GM12873 (cell line): Measurements from ENCODE around the gene LMBRD2.

ENCODE experiments used
- TF ChIP-seq, protein P1 (sequence below): IDR thresholded peaks from 2 replicates; pipeline ENCODE4 v1.5.1; 2012; ENCODE audit warnings: low read depth, mild to moderate bottlenecking, moderate library complexity, low read length, control low read depth; ENCODE audit not compliant: insufficient read depth; ENCODE audit errors: missing control alignments

The LMBRD2 gene

GRCh38 chr5:36128795-36129194 lies 22.9 kb downstream of the LMBRD2 start:
- TF ChIP-seq, protein P1, sequence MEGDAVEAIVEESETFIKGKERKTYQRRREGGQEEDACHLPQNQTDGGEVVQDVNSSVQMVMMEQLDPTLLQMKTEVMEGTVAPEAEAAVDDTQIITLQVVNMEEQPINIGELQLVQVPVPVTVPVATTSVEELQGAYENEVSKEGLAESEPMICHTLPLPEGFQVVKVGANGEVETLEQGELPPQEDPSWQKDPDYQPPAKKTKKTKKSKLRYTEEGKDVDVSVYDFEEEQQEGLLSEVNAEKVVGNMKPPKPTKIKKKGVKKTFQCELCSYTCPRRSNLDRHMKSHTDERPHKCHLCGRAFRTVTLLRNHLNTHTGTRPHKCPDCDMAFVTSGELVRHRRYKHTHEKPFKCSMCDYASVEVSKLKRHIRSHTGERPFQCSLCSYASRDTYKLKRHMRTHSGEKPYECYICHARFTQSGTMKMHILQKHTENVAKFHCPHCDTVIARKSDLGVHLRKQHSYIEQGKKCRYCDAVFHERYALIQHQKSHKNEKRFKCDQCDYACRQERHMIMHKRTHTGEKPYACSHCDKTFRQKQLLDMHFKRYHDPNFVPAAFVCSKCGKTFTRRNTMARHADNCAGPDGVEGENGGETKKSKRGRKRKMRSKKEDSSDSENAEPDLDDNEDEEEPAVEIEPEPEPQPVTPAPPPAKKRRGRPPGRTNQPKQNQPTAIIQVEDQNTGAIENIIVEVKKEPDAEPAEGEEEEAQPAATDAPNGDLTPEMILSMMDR = no peak

GRCh38 chr5:36125868-36126267 lies 25.8 kb downstream of the LMBRD2 start:
- TF ChIP-seq, protein P1 = no peak

- TF ChIP-seq, protein P1 = no peak
These were observed 40.4 kb downstream of the LMBRD2 start for GRCh38 chr5:36111238-36111637.

DNA sequence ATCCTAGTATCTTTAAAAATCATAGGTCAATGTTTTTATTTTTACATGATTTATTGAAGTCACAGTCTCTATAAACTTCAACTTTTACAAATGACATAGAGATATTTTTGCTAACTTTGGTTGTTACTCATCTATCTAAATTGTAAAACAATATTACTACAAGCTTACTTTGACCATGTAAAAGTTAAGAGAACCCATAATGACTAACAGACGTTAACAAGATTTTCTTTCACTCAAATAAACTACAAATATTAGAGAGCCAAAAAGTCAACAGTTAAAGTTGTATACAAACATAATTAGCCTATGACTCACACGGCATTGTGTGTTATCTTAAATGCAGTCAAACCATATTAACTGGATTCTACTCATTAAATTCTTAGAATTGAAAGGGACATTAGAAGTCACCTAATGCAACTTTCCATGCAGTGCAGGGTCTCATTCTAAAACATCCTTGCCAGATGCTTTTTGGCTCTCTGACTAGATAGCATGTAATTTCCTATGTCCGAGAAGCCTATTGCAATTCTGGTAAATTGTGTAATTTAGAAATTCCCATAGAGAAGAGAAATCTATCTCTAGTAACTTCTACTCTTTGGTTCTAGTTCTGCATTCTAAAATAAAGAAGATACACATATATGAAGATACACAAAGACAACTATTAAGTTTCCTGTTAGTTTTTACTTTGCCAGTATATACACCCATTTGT lies 42.8 kb downstream of the LMBRD2 start:
- TF ChIP-seq, protein P1 = no peak

GRCh38 chr5:36105819-36106218 lies 45.9 kb downstream of the LMBRD2 start:
- TF ChIP-seq, protein P1 = no peak

DNA sequence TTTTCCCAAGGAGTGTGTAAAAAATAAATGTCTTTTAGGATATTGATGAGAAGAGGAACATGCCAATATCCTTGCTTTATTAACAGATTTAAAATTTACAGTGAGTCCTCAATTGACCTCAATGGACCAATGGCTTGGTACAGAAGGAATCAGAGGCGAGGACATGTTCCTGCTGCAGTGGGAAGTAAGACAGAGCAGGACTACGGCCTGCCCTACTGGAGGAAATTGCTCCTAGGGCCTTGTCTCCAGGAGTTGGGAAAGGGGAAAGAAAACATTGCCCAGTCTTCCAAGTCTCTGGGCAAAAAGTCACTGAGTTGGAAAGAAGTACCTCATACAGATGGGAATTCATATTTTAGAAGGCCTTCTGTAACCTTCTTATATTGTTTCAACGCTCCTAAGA lies 51.9 kb downstream of the LMBRD2 start:
- TF ChIP-seq, protein P1 = no peak

GRCh38 chr5:36096486-36096885 lies 55.2 kb downstream of the LMBRD2 start:
- TF ChIP-seq, protein P1 = no peak
